Esophagus muscularis mucosa (tissue), 3 donors: ENCODE results near the gene RAB11A.

Source experiments
- POLR2AphosphoS5 ChIP-seq, 2 donors: sonication (generic); formaldehyde crosslinking; IDR thresholded peaks; one replicate each; pipeline ENCODE4 v1.6.1; 2017; ENCODE audit warnings: antibody characterized with exemption in 2 of 2
- TF ChIP-seq, protein P1 (sequence below), 3 experiments: fragments of 200-600 bp in 2 of 3; fragments of 450-650 bp in 1 of 3; sonication (generic) in 2 of 3; IDR thresholded peaks; one replicate each; pipeline ENCODE4 v1.5.1; 2017 to 2019; ENCODE audit warnings: antibody characterized with exemption in 3 of 3, mild to moderate bottlenecking in 2 of 3, moderate library complexity in 1 of 3

DNA sequence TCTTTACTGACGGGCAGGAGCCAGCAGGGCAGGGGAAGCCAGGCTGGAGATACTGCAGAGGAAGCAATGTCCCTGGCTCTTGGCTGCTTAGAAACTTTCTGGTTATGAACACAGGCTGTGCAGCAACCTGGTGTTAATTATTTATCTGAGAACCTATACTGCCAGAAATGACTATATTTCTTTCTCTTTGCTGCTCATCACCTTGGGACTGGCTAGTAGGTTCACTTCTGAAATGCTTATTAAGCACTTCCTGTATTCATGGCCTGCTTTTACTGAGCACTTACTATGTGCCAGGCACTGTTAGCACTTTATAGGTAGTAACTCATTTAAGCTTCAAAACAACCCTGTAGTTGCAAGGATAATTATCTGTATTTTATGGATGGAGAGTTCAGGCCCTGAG lies 57.6 kb downstream of the RAB11A start:
- TF ChIP-seq, protein P1, sequence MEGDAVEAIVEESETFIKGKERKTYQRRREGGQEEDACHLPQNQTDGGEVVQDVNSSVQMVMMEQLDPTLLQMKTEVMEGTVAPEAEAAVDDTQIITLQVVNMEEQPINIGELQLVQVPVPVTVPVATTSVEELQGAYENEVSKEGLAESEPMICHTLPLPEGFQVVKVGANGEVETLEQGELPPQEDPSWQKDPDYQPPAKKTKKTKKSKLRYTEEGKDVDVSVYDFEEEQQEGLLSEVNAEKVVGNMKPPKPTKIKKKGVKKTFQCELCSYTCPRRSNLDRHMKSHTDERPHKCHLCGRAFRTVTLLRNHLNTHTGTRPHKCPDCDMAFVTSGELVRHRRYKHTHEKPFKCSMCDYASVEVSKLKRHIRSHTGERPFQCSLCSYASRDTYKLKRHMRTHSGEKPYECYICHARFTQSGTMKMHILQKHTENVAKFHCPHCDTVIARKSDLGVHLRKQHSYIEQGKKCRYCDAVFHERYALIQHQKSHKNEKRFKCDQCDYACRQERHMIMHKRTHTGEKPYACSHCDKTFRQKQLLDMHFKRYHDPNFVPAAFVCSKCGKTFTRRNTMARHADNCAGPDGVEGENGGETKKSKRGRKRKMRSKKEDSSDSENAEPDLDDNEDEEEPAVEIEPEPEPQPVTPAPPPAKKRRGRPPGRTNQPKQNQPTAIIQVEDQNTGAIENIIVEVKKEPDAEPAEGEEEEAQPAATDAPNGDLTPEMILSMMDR (IDR thresholded peaks at IDR 0.05): no peak
- TF ChIP-seq POLR2AphosphoS5 (IDR thresholded peaks at IDR 0.05): no peak
